H1 (cell line): Measurements from ENCODE around the gene JADE1.

Source experiments
- CREB1 ChIP-seq: IDR thresholded peaks from 2 replicates; pipeline ENCODE4 v1.6.1; 2012; ENCODE audit warnings: inconsistent platforms
- CTCF ChIP-seq, 3 experiments: IDR thresholded peaks; 1 replicate in 2 of 3; 2 replicates in 1 of 3; pipeline versions ENCODE4 v1.5.1 to v1.6.1; 2011; ENCODE audit warnings: low read length in 3 of 3, mild to moderate bottlenecking in 3 of 3, inconsistent platforms in 2 of 3, low read depth in 1 of 3, moderate library complexity in 1 of 3; ENCODE audit not compliant: insufficient read depth in 1 of 3; ENCODE audit errors: control extremely low read depth in 1 of 3
- EZH2 ChIP-seq: fragments of 200-600 bp; sonication (generic); IDR thresholded peaks from 2 replicates; pipeline ENCODE4 v1.7.1; 2012; ENCODE audit warnings: low read depth, mild to moderate bottlenecking, moderate library complexity, low read length, inconsistent platforms; ENCODE audit not compliant: severe bottlenecking
- POLR2AphosphoS5 ChIP-seq: IDR thresholded peaks from 2 replicates; pipeline ENCODE4 v1.6.1; 2011; ENCODE audit warnings: low read depth, low read length
- RFX5 ChIP-seq: IDR thresholded peaks from 2 replicates; pipeline ENCODE4 v1.6.1; 2011; ENCODE audit warnings: low read depth, low read length, improper control_type of control experiment, borderline replicate concordance
- RNF2 ChIP-seq: fragments of 200-900, 300-1000 bp; sonication (generic); IDR thresholded peaks from 2 replicates; pipeline ENCODE4 v1.7.1; 2016; ENCODE audit warnings: borderline replicate concordance, low read depth, mild to moderate bottlenecking, antibody characterized with exemption, low read length; ENCODE audit not compliant: poor library complexity, severe bottlenecking; ENCODE audit errors: missing control alignments
- TAF1 ChIP-seq: IDR thresholded peaks from 2 replicates; pipeline ENCODE4 v1.6.1; 2011; ENCODE audit warnings: mild to moderate bottlenecking, low read depth, low read length

- TF ChIP-seq CTCF (IDR thresholded peaks at IDR 0.05; ENCODE audit: control extremely low read depth in 1 of 3, insufficient read depth in 1 of 3, low read depth in 1 of 3, low read length in 3 of 3) (no peak), RNF2 (no peak), POLR2AphosphoS5 (no peak), RFX5 (no peak), TAF1 (no peak), CREB1 (no peak), EZH2 (no peak)
Observed at GRCh38 chr4:128879283-128879682, 69.8 kb downstream of the JADE1 start.
